ENCODE results near the gene TSHZ2. TPM values are rescaled to one million over a fixed set of nuclear protein-coding genes. Genes with fewer than 3 reads are reported as not detected.

TSHZ2 gene
- total RNA-seq, 1 experiment from 2014 or later = 0.07 TPM

- Histone ChIP-seq H4K20me1 (ENCODE audit: insufficient read depth) (no peaks in the 10 kb centered on the region), H3K4me3 (replicated peaks in 1 of 2; ENCODE audit: low read depth in 1 of 2, low read length in 2 of 2) (no peak overlapping the region), H3K4me2 (ENCODE audit: low read length) (no peak overlapping the region), H3K27me3 (ENCODE audit: insufficient read depth, low read length) (no peaks in the 10 kb centered on the region; the same call in 1 of the 2 replicates), H3K9ac (ENCODE audit: low read length) (no peak overlapping the region), H3K79me2 (ENCODE audit: insufficient read depth, low read length) (no peaks in the 10 kb centered on the region), H3K27ac (ENCODE audit: low read depth, low read length) (no peak overlapping the region), H2AFZ (ENCODE audit: low read depth, low read length, poor library complexity, severe bottlenecking) (no peak overlapping the region), H3K9me2 (ENCODE audit: insufficient read depth) (no peaks in the 10 kb centered on the region), H3K9me3 (ENCODE audit: control insufficient read depth in 1 of 2, insufficient read depth in 1 of 2, low read depth in 1 of 2, low read length in 2 of 2) (no peaks in the 10 kb centered on the region), H3K36me3 (ENCODE audit: control insufficient read depth in 1 of 2, insufficient read depth in 2 of 2, low read length in 2 of 2) (no peaks in the 10 kb centered on the region), H3K4me1 (ENCODE audit: control insufficient read depth in 1 of 2, insufficient read depth in 2 of 2, low read length in 2 of 2) (no peaks in the 10 kb centered on the region)
- no peak for ATAC-seq
- no peak for TF ChIP-seq POLR2A (IDR thresholded peaks at IDR 0.05; ENCODE audit: borderline replicate concordance, extremely low read depth, insufficient read depth, insufficient read length)
- TF ChIP-seq TCF7L2 (IDR thresholded peaks at IDR 0.05; ENCODE audit: borderline replicate concordance, extremely low read depth, insufficient read depth, insufficient read length) = no peak
- intact Hi-C loops (cut with micrococcal nuclease) = no loop called here
- ChIA-PET RAD21 (ENCODE audit: low non-redundant PET in 1 of 2, low total read pairs in 2 of 2, uncharacterized antibody in 2 of 2, unreplicated experiment in 2 of 2) (no interaction called here), CTCF (no interaction called here), POLR2A (no interaction called here)
- BruUV-seq (replicated peaks) = no TSS peak
- no peak for DNase-seq (ENCODE audit: low read depth, low spot score)
These were observed 81.4 kb downstream of the TSHZ2 start for GRCh38 chr20:53053595-53053994.

- Histone ChIP-seq H3K9me2 (ENCODE audit: insufficient read depth) (no peaks in the 10 kb centered on the region), H3K4me3 (replicated peaks in 1 of 2; ENCODE audit: low read depth in 1 of 2, low read length in 2 of 2) (no peak overlapping the region), H3K36me3 (ENCODE audit: control insufficient read depth in 1 of 2, insufficient read depth in 2 of 2, low read length in 2 of 2) (no peaks in the 10 kb centered on the region), H2AFZ (ENCODE audit: low read depth, low read length, poor library complexity, severe bottlenecking) (no peak overlapping the region), H3K9ac (ENCODE audit: low read length) (no peak overlapping the region), H3K9me3 (ENCODE audit: control insufficient read depth in 1 of 2, insufficient read depth in 1 of 2, low read depth in 1 of 2, low read length in 2 of 2) (no peaks in the 10 kb centered on the region), H3K27ac (ENCODE audit: low read depth, low read length) (no peak overlapping the region), H3K79me2 (ENCODE audit: insufficient read depth, low read length) (no peaks in the 10 kb centered on the region), H3K27me3 (ENCODE audit: insufficient read depth, low read length) (no peaks in the 10 kb centered on the region; the same call in 1 of the 2 replicates), H3K4me1 (ENCODE audit: control insufficient read depth in 1 of 2, insufficient read depth in 2 of 2, low read length in 2 of 2) (no peaks in the 10 kb centered on the region), H4K20me1 (ENCODE audit: insufficient read depth) (no peaks in the 10 kb centered on the region), H3K4me2 (ENCODE audit: low read length) (no peak overlapping the region)
- no TSS peak for BruUV-seq (replicated peaks)
- ChIA-PET POLR2A (no interaction called here), RAD21 (ENCODE audit: low non-redundant PET in 1 of 2, low total read pairs in 2 of 2, uncharacterized antibody in 2 of 2, unreplicated experiment in 2 of 2) (no interaction called here), CTCF (no interaction called here)
- DNase-seq (ENCODE audit: low read depth, low spot score) (no peak), ATAC-seq (no peak)
- intact Hi-C loops (cut with micrococcal nuclease) = no loop called here
- TF ChIP-seq MAX (IDR thresholded peaks at IDR 0.05) = no peak
These were observed 83.4 kb downstream of the TSHZ2 start for GRCh38 chr20:53055367-53056067.

Data from HCT116 (cell line).